Measurements from ENCODE around the gene MSH3.
"Not testable (repeated sequence)": the region's sequence is repeated elsewhere in the genome, so short reads cannot be mapped to it uniquely, and the experiment has no call there.

Gene MSH3

DNA sequence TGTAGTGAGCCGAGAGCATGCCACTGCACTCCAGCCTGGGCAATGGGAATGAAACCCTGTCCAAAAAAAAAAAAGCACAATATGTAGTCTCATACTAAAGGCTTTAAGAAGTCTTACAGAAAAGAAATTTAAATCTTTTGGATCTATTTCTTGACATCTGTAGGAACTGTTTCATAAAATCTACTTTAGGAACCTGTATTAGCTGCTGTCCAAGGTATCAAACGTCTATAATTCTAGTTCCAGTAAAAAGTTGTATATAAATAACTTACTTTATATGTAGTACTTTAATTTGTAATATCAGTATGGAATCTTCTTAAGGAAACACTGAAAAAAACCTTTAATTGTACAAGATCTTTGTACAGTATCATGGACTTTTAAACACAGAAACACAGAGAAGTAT lies 199.0 kb downstream of the MSH3 start:
- no peak for DNase-seq (ENCODE audit: low read depth)

DNA sequence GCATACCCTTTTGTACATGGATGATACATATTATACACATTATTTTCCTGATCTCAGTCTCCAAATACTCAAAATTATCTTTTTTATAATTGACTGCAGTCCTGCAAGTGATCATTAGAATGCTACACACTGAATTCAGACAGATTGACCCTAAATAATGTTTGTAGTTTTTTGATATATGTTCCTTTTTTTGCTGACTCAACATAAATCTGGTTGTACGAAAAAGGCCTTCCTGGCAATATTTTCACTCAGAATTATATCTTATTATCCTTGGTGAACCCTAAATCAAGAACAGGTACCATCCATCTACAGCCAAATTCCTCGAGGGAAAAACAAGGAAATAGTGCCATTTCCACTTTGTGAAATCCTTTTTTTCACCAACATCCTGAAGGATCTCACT lies 200.1 kb downstream of the MSH3 start:
- DNase-seq (ENCODE audit: low read depth) = no peak

GRCh38 chr5:80860924-80861613 lies 206.6 kb downstream of the MSH3 start:
- DNase-seq (ENCODE audit: low read depth) = no peak

DNA sequence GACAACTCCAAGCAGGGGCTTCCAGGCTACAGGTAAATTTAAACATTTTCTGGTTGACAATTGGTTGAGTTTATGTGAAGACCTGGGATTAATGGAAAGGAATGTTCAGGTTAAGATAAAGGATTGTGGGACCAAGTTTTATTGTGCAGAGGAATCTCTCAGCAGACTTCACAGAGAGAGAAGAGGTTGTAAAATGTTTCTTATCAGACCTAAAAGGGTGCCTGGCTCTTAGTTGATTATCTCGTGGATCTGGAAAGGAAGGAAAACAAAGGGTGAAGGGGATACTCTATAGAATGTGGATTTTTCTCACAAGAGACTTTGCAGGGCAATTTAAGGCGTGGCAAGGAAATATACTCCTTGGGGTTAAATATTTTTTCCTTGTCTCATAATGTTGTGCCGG lies 209.3 kb downstream of the MSH3 start:
- no peak for DNase-seq (ENCODE audit: low read depth)

GRCh38 chr5:80864109-80864508 lies 209.7 kb downstream of the MSH3 start:
- DNase-seq (ENCODE audit: low read depth) = no peak

DNA sequence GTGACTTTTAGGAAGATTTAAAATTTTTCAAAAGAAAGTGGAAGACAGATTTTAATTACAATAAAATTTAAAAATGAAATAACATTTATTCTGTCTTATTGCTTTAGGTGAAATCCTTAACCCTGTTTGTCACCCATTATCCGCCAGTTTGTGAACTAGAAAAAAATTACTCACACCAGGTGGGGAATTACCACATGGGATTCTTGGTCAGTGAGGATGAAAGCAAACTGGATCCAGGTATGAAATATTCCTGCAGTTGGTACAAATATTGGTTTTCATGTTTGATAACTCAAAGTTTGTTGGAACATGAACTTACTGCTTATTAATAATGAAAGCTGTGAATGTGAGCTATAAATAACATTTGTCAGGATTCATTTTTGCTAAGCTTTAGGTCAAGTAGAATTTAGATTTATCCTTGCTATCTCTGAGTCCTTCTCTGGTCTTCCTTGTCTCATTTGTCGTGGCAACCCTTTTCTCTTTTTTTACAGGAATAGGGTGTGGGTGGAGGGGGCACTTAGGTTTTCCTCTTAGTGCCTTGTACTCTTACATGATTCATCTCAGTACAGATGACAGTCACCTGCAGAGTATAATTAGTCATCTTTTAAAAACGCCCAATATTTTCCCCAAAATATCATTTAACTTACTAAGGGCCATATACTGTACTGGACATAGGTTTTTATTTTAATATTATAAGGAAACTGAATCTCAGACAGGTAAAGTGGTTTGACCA lies 210.4 kb downstream of the MSH3 start:
- no peak for DNase-seq (ENCODE audit: low read depth)

GRCh38 chr5:80865551-80865950 lies 211.1 kb downstream of the MSH3 start:
- no peak for DNase-seq (ENCODE audit: low read depth)

DNA sequence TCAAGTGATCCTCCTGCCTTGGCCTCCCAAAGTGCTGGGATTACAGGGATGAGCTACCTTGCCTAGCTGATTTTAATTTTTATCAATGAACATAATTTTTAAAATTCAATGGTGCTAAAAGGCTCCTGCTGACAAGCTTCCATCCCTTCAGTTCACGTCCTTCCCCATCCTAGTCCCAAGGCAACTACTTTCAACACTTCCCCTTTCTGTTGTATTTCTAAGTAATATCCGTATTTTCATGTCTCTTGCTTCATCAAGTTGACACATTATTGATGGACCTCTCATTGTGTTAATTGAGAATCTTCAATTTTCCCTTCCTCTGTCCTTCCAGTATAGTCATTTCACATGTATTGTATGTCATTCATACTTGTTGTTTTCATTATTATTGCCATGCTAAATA lies 211.9 kb downstream of the MSH3 start:
- no peak for DNase-seq (ENCODE audit: low read depth)

DNA sequence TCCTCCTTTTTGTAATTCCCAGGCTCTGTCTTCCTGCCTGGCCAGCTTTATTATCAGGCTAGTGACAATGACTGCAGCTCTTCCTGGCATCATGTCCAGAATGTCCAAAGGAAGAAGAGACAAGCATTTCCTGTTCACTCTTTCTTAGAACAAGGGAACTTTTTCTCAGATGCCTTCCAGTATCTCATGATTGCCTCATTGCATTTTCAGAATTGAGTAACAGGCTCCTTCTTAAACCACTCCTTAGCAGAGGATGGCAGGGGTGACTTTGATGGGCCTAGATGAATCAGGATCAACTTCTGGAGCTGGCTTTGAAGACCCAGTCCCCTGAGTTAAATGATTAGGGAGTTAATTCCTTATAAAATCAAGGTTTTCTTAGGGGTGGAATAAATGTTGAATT lies 212.8 kb downstream of the MSH3 start:
- no peak for DNase-seq (ENCODE audit: low read depth)

DNA sequence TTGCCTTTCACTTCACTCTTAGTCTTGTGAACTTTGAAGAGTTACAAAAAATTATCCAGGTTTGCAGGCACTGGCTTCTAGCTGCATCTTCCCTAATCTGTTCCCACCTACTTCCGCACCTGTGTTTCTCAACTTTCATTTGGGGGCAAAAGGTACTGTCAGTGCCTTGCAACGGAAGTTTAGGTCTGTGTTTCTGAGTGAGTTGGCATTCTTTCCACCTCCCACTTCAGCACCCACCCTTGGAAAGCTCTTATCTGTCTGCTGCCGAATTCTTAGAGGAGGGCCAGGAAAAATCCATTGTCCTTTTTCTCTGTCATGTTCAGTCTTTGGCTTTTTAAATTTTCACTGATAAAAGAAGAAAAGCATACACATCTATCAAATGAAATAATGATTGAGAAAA lies 216.0 kb downstream of the MSH3 start:
- no peak for DNase-seq (ENCODE audit: low read depth)

DNA sequence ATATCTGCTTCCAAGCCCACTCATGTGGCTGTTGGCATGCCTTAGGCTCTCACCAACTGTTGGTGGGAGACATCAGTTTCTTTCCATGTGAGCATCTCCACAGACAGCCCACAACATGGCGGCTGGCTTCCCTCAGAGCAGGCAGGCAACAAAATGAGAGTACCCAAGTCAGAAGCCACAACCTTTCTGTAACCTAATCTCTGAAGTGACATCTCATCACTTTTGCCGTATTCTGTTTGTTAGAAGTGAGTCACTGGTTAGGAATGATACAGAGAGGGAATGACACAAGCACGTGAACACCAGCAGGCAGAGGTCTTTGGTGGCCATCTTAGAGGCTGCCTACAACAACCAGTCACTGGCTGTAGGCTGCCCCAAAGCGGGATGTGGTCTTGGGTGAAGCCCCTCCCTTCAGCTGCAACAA lies 217.1 kb downstream of the MSH3 start:
- no peak for DNase-seq (ENCODE audit: low read depth)

DNA sequence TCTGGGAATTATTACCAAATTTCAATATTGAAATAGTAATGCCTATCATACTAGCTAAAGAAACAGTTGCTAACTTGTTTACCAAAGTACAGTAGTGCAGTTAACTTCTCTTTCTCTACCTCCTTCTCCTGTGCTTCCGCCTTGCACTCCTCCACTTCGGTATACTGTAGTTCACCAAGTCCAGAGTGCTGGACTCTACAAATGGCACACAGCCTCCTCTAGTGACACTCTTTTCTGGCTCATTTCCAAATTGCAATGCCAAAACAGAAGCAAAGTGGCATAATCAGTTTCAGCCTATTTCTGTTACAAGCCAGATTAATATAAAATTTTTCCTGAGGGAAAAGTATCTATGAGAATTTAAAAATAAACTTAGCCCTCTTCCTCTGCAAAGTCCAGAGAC lies 219.7 kb downstream of the MSH3 start:
- DNase-seq (ENCODE audit: low read depth) = no peak

- no peak for DNase-seq (ENCODE audit: low read depth)
These were observed 223.1 kb downstream of the MSH3 start for GRCh38 chr5:80877592-80877991.

GRCh38 chr5:80881726-80882125 lies 227.3 kb downstream of the MSH3 start:
- DNase-seq (ENCODE audit: low read depth) = no peak

- not testable (repeated sequence) for DNase-seq (ENCODE audit: low read depth)
These were observed 228.9 kb downstream of the MSH3 start for GRCh38 chr5:80883390-80883789.

- no peak for DNase-seq (ENCODE audit: low read depth)
These were observed 229.8 kb downstream of the MSH3 start for GRCh38 chr5:80884086-80884813.

GRCh38 chr5:80884929-80885328 lies 230.5 kb downstream of the MSH3 start:
- DNase-seq (ENCODE audit: low read depth) = no peak

- no peak for DNase-seq (ENCODE audit: low read depth)
These were observed 231.0 kb downstream of the MSH3 start for GRCh38 chr5:80885396-80886000.

DNA sequence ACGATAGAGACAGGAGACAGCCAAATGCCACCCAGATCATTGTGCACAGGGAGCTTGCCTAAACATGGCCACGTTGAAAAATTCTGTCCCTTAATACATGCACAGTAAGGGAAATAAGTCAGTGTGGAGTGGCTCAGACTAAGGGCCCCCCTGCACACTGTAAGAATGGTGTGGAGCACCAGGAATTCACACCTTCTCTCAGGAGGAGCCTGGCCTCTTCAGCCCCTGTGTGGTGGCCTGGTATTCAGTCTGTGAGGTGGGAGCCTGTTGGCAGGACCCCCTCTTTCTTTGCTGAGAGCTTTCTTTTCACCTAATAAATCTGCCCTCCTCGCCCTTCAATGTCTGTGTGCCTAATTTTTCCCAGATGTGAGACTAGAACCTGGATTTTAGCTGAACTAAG lies 239.6 kb downstream of the MSH3 start:
- no peak for DNase-seq (ENCODE audit: low read depth)

DNA sequence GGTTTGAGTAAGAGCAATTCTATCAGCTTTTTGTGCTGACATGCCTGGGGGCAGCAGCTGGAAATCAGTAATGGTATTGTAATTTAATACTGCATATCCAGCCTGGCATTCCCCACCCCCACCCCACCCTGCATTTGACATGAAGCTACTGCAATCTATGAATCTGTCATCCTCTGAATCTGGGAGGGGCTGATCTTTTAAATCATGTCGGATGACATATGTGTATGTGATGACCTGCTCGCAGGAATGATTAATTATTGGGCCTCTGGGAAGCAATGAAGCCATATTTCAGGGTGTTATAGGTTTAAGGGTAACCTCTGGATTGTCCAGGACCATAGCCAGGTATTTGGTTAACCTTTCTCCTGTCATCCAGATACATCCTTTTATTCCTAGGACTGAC lies 241.1 kb downstream of the MSH3 start:
- DNase-seq (ENCODE audit: low read depth) = no peak

- not testable (repeated sequence) for DNase-seq (ENCODE audit: low read depth)
These were observed 248.2 kb downstream of the MSH3 start for GRCh38 chr5:80902624-80903023.

DNA sequence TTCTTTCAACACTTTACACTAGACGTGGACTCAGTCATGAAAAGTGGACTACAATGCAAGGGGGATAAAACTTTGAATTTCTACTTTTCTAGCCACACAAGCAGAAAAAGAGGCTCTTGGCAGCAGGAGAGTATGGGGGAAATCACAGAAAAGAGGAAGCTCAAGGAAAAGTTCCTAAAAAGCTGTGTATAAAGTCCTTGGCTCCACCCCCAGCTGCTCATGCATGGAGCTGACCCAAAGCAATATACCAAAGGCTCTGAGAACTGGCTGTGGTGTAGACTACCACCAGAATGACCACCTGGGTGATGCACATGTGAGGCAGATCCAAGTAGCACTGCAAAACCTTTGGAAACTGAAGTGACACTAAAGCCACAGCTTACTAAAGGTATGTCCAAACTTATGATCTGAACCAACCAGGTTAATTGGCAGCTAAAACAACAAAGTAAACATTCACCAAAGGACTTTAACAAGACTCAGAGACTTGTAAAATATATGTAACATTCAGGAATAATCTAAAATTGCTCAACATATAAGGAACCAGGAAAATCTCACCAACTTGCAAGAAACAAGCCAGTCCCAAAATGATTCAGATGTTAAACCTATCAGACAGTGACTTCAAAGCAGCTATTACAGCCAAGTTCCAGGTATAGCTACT lies 250.2 kb downstream of the MSH3 start:
- DNase-seq (ENCODE audit: low read depth) = no peak
